ENCODE data around the gene NREP.
"Not testable (repeated sequence)": the region's sequence is repeated elsewhere in the genome, so short reads cannot be mapped to it uniquely, and the experiment has no call there.

Gene NREP

GRCh38 chr5:111735583-111736270, 21.3 kb downstream of the NREP start:
- no peak for DNase-seq

- DNase-seq, result no peak
Measured at GRCh38 chr5:111734597-111734996, 22.4 kb downstream of the NREP start.

GRCh38 chr5:111734013-111734412, 23.0 kb downstream of the NREP start:
- DNase-seq, result no peak

- DNase-seq, result no peak
Measured at GRCh38 chr5:111733571-111733970, 23.4 kb downstream of the NREP start.

DNA sequence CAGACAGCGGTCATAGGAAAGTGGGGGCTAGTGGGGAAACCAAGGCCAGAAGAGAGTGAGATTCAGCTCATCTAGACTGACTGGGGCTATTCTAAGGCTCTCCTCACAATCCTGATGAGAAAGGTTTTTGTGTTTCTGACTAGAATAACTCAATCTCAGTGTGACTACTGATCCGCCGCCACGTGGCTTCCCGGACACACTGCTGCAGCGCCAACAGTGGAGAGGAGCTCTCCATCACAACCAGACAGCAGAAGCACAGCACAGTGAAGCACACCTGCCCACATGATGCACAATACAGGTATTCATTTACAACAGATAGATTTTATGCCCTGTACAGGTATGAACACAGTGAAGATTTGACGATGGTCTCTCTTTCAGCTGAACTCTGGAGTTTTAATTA, 25.4 kb downstream of the NREP start:
- no peak for DNase-seq

- no peak for DNase-seq
Measured at GRCh38 chr5:111730659-111731382, 26.2 kb downstream of the NREP start.

DNA sequence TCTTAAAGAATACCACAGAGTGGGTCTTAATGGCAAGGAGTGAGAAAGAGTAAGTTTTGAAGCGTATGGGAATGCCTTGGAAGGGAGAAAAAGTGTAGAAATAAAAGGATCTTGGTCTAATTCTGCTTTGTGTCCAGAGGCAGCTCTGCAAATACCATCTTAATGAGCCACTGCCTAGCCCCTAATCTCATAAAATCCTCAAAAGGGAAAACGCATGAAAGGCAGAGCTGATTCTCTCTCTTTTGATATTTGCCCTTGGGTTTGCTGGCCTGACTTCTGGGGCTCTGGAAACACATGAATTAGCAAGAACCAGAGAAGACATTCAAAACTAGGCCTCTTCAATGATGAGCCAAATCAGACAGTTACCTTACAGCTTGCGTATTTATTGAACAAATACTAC, 28.1 kb downstream of the NREP start:
- DNase-seq, result no peak

DNA sequence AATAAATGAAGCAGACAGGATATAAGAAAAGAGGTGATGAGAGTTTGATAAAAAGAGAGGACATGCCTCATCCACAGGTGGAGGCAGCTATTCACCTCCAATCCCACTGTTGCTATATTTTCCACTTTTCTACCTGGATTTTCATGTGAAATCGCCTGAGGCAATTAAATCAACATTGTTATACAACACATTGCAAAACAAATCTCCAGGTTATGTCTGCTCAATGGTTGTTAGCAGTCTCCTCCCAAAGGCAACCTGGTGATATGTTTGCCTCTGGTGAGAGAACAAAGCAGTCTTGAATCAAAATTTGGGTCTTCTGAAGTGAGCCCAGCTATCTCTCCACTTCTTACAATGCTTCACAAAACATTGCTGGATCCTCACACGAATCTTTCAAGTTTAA, 30.0 kb downstream of the NREP start:
- no peak for DNase-seq

- no peak for DNase-seq
Measured at GRCh38 chr5:111722140-111722539, 34.9 kb downstream of the NREP start.

DNA sequence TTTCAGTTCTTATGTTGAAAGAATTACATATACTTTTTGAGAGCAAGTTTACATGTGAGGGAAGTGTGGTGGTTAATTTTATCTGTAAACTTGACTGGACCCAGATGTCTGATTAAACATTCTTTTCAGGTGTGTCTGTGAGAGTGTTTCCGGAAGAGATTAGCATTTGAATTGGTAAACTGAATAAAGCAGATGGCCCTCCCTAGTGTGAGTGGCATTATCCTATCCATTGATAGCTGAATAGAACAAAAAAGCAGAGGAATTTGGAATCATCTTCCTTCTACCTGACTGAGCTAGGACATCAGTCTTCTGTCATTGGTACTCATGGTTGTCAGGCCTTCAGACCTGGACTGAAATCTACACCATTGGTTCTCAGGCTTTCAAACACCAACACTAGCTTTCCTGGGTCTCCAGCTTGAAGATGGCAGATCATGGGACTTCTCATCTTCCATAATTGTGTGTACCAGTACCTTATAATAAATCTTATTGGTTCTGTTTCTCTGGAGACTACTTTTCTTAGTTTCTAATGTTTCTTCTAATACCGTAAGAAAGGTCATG, 36.6 kb downstream of the NREP start:
- no peak for DNase-seq

GRCh38 chr5:111719773-111720172, 37.2 kb downstream of the NREP start:
- no peak for DNase-seq

DNA sequence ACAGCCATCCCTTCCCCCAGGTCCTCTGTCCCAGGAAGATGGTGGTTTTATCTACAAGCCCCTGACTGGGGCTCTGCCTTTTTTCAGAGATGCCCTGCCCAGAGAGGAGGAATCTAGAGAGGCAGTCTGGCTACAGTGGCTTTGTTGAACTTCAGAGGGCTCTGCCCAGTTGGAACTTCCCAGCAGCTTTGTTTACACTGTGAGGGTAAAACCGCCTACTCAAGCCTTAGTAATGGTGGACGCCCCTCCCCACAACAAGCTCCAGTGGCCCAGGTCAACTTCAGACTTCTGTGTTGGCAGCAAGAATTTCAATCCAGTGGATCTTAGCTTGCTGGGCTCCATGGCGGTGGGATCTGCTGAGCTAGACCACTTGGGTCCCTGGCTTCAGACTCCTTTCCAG, 40.2 kb downstream of the NREP start:
- not testable (repeated sequence) for DNase-seq

GRCh38 chr5:111707630-111708164, 49.3 kb downstream of the NREP start:
- no peak for DNase-seq

DNA sequence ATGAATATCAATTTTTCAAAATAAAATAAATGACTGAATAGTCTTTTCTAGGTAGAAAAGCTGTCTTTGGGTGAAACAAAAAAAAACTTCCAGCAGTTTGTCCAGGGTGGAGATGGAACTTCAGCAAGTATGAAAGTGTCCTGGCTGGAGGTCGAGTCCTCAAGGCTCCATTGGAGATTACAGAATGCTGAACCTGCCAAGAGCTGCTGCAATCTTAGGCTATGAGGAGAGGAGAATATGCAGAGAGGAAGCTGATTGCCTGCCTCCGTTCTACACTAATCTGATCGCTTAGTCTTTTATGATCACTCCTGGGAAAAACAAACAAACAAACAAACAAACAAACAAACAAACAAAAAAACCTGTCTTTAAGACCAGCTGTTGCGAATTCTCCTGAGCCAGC, 50.6 kb downstream of the NREP start:
- no peak for DNase-seq

DNA sequence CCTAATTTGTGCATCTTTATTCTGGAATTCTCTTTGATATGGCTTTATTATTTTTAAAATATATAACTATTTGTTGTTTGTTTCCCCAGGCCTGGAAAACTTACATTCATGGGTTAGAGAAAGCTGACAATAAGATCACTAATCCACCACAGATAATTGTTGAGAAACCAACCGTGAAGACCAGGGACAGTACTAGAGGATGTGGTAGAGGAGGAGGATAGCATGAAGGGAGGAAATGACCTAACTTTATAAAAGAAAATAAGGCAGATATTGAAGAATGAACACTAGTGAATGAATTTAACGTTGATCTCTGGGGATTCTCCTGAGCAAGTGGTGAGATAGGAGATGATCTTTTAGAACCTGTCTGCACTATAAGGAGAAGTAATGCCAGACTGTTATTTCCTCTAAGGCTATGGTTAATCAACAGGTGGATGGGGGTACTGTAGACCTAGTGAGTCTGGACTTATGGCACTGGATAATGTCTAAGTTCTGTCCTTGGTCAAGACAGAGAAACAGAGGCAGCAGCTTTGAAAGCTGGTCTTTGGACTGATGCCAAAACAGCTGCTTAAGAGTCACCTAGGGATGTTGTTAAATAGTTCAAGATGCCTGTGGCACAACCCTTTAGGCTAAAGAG, 52.4 kb downstream of the NREP start:
- DNase-seq, result no peak

GRCh38 chr5:111703662-111704061, 53.3 kb downstream of the NREP start:
- no peak for DNase-seq

DNA sequence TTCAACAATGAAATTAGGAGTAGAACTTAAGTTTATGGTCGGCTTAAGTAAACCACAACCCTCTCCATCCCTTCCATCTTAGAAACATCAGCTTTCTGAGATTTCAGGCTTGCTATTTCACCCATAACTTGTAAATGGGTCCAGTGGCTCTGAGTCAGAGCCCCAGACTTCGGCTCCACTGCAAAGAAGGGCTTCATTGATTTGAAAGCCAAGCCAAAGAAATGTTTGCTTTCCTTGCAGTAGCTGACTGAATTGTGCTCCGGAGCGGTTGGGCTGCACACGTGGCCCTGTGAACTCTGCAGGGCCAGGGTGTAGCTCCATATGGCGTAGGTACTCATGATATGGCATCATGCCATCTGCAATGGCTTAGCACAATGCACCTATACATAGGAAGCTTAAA, 57.0 kb downstream of the NREP start:
- DNase-seq, result no peak

- DNase-seq, result no peak
Measured at GRCh38 chr5:111699324-111699723, 57.7 kb downstream of the NREP start.

DNA sequence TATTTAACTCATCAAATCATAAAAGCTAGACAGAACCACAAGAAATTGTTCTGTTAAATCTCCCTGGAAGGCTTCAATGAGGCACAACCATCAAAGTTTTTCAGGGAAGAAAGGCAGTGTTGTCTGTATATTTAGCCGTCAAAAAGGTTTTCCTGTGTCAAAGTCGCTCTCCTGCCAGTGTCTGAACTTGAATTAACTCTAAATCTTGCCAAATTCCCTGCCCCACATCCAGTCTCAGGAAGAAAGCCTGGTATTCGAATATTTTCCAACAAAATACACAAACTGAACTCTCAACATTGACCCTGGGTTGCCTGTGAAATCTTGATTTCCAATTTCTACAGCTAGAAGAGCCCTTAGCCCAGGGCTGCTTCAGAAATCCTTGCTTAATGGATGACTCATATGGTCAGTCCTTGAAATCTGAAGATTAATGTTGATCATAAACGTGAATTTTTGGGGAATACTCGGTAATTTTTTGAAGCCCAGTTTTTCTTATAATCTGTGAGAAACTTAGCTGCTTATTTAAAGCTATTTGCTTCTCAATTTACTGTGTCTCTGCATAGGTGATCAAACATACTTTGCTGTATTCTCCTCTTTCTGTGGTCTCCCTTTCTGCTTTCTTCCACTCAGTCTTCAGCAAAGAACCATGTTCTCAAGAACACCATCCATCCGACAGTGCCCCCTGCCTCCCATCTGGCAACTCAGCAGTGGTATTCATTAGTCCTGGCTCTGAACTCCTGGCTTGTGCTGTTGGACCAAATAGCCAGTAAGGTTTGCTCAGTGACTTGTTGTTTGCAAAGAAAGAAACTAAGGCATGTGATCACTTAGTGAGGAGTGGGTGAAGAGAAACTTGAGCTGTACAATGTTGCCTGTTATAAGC, 58.9 kb downstream of the NREP start:
- DNase-seq, result no peak

- DNase-seq, result no peak
Measured at GRCh38 chr5:111697215-111697614, 59.8 kb downstream of the NREP start.

DNA sequence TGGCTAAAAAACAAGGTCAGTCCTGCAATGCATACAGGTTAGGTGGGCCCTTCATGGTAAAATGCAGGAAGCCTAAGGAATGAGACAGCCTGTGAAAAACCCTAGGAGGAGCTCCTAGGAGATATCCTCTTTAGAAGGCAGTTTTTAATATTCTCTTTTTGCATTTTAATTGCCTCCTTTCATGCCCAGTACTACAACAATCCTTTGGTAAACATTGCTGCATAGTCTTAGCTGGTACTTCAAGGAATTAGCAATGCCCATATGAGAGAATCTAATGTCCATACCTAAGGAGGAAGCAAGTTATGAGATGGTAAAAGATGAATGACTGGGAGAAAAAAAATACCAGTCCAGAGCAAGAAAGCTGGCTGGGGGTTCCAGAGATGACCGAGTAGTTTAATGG, 61.0 kb downstream of the NREP start:
- DNase-seq, result no peak

- no peak for DNase-seq
Measured at GRCh38 chr5:111694133-111694532, 62.9 kb downstream of the NREP start.

- DNase-seq, result no peak
Measured at GRCh38 chr5:111691914-111692313, 65.1 kb downstream of the NREP start.
